Activated naive CD4-positive, alpha-beta T cell treated with anti-CD3 and anti-CD28 coated beads, Interleukin-2, amount 10 ng/mL, durations not matched to agents 5 hours and 36 hours (primary cell): Measurements from ENCODE around the gene ZNF534. TPM values are rescaled to one million over a fixed set of nuclear protein-coding genes. Genes with fewer than 3 reads are reported as not detected.

Experiments
- total RNA-seq, 2 experiments: library from RNA; stranded (reverse); gene quantifications; one replicate each; pipeline ENCODE4 v1.2.3, GENCODE V29; 2021

Gene ZNF534
- total RNA-seq: not detected

DNA sequence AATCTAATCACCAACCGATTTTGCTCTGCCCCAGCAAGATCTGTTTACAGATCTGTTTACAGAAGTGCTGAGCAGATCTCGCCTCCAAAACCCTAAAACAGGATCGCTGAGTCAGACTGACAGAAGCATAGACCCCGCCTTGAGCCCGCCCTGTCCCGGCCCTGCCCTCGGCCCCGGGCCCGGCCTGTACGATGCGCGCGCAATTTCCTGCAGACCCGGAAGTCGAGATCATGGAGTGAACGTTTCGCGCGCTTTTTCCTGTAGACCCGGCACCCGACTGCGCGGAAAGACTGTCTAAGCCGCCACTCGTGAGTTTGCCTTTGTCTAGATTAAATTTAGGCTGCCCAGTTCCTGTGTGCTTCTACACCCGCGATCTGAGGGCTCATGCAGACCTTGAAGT is at the start of gene ZNF534:
Gene ZNF534 (plus strand): TSS at position 212 of the 400 bp plus-strand sequence. CDS start 2,327 bp downstream, outside the sequence.

DNA sequence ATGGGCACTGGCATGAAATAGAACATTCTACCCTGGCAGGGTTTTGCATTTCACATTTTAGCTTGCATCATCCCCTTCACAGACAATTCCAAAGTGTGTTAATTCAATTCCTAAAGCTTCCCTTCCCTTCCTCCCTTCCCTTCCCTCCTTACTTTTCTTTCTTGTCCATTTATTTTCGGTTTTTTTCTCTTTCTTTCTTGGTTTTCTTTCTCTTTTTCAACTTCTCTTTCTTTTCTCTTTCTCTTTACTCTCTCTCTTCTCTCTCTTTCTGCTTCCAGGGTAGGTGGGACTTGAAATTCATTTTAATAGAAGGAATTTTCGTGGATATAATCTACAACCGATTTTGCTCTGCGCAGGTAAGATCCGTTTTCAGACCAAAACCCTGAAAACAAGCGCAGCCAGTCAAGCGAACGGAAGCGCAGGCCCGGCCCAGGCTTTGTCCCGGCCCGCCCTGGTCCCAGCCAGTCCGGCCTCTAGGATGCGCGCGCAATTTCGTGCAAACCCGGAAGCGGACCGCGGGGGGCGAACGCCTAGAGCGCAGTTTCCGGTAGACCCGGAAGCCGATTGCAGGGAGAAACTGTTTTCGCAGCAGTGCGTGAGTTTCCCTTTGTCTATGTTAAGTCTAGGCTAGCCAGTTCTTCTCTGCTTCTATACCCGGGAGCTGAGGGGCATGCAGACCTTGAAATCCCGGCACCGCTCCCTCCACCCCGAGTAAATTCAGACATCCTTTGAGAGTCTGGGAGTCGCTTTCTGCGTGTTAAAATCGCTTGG is 31.5 kb upstream of the ZNF534 start, which contains the start of gene ZNF528:
Gene ZNF528 (plus strand): TSS at position 540 of the 771 bp plus-strand sequence. CDS start 4,165 bp downstream, outside the sequence.

DNA sequence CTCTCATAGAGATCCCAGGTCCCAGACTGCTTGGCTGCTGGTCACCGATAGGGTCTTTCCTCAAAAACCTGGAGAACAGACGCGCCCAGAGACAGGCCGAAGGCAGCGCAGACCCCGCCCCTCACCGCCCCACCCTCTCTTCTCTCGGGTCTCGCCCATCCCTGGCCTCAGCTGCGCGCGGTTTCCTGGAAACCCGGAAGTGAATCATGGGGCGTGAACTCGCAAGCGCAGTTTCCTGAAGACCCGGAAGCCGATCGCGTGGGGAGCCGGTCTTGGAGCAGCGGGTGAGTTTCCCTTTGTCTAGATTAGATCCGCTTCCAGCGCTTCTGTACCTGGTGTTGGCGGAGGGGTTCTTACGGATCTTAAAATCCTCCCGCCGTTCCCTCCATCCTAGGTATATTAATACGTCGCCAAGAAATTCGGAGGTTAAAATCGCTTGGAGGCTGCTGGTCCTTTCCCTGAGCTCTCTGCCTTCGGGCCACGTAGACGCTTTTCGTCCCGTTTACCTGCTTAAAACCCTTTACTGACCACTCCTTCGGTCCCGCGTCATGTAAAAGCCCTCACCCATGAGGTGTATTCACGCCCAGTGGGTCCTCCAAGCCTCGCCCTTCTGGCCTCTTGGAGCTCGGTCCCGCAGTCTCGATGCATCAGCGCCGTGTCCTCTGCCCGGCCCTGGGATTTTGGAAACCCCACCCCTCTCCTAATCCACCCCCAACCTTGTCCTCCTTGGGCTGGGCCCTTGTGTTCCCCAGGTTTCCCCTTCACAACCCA is 24.6 kb downstream of the ZNF534 start, which contains the start of gene ZNF578:
Gene ZNF578 (plus strand): TSS at position 230 of the 771 bp plus-strand sequence. CDS start 48,293 bp downstream, outside the sequence.

Other genes with a start within 250 kb of the ZNF534 start
- 100 to 1,000 TPM; 193 to 200 TPM for gene PPP2R1A, start 239.1 kb upstream of the ZNF534 start, total RNA-seq
- 10 to 100 TPM; 26.0 to 28.0 TPM for gene ZNF766, start 159.6 kb upstream of the ZNF534 start, total RNA-seq
- 10 to 100 TPM; 16.3 to 19.8 TPM for gene ZNF480, start 132.0 kb upstream of the ZNF534 start, total RNA-seq
- 1 to 10 TPM in 1 of 2 experiments, under 1 TPM in 1; 0.81 to 1.1 TPM for gene ZNF610, start 92.9 kb upstream of the ZNF534 start, total RNA-seq
- gene ZNF880, start 59.2 kb upstream of the ZNF534 start, total RNA-seq: 10 to 100 TPM; 19.0 to 19.3 TPM
- 10 to 100 TPM; 12.7 to 16.5 TPM for gene ZNF528, start 31.3 kb upstream of the ZNF534 start, total RNA-seq
- gene ZNF578, start 24.4 kb downstream of the ZNF534 start, total RNA-seq: 1 to 10 TPM; 2.5 to 2.8 TPM
- gene ZNF808, start 98.5 kb downstream of the ZNF534 start, total RNA-seq: 10 to 100 TPM; 41.1 to 41.7 TPM
- 10 to 100 TPM; 31.0 to 34.6 TPM for gene ZNF701, start 141.1 kb downstream of the ZNF534 start, total RNA-seq
- 10 to 100 TPM; 53.7 to 64.0 TPM for gene ZNF83, start 209.2 kb downstream of the ZNF534 start, total RNA-seq